Stimulated activated CD8-positive, alpha-beta memory T cell treated with anti-CD3 and anti-CD28 coated beads, Interleukin-7, amount 100 ng/mL, for 1 hour (primary cell): ENCODE measurements around the gene ESF1.
"Not testable (repeated sequence)": the region's sequence is repeated elsewhere in the genome, so short reads cannot be mapped to it uniquely, and the experiment has no call there.

Experiments used
- DNase-seq, 2 donors: peaks; one replicate each; pipeline ENCODE4 v3.0.0-alpha.2; 2020; ENCODE audit warnings: low read depth in 2 of 2

Gene ESF1

DNA sequence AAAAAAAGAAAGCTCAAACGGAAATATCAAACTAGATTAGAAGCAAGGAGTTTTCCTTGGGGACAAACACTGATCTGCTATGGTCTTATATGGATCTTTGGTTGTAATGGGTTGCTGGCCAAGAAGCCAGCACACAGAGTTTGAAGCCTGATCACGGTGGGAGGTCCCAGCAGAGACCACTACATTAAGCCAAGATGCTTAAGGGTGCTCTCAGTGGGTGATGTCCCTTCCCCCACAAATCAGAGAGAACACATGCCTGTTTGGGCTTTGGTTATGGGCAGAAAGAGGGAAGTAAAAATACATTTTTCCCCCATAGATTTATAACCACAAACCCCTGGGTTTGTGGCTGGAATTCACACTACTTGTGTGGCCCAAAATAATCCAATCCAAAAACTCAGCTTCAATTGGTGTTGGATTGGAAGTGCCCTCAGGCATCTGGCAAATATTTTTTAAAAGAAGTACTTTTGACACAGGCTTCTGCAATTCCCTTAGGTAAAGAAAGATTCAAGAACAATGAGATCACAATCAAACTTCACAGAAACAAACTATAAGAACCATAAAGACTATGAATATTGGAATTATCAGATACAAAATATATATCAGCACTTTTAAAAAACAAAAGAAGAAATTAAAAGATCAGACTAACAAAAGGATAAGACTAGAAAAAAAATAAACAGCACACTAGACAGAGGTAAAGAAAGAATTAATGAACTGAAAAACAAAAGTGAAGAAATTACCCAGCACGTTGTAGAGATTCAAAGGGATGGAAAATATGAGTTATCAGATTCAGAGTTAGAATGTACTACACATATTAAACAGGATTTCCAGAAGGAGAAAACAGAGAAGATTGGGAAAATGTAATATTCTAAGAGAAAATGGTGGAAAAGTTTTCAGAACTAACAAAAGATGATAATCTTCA, 44.7 kb downstream of the ESF1 start:
- DNase-seq = no peak

DNA sequence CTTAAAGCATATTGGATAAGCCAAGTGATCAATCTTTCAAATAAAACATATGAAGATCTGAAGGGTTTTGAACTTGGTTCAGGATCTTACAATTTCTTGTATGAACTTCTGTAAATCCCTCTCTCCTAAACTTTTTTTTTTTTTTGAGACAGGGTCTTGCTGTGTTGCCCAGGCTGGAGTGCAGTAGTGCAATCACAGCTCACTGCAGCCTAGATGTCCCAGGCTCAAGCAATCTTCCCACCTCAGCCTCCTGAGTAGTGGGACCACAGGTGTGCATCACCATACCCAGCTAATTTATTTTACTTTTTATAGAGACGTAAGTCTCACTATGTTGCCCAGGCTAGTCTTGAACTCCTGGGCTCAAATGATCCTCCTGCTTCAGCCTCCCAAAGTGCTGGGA, 46.5 kb downstream of the ESF1 start:
- not testable (repeated sequence) for DNase-seq

DNA sequence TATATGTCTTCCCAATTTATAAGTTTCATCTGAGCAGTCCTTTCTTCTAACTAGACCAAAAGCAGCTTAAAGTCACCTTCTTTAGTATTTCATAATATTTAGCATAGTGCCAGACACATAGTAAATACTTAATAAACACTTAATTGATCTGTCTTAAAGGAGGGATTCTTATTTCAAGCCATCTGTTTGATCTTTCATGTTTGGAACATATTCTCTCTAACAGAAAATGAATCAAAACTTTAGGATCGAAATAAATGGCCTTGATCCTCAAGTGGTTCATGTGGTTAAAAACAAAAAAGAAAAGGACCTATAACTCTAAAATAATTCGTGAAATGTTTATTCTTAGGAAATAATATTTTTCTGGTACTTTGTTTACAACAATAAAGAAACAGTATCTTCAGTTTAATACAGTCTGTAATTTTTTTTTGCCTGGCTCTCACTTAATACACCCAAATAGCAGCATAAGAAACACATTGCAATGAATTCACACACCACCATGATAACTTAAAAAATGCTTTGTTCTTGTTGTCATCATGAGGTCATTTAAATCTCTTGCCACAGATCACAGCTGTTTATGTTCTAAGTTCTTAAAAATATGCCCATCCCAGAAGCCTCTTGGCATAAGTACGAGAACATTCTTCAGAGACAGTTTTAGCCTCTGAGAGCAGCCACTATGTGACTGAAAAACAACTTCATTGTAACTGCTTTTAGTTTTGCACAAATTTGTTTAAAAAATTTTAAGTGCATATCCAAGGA, 48.1 kb downstream of the ESF1 start:
- no peak for DNase-seq

DNA sequence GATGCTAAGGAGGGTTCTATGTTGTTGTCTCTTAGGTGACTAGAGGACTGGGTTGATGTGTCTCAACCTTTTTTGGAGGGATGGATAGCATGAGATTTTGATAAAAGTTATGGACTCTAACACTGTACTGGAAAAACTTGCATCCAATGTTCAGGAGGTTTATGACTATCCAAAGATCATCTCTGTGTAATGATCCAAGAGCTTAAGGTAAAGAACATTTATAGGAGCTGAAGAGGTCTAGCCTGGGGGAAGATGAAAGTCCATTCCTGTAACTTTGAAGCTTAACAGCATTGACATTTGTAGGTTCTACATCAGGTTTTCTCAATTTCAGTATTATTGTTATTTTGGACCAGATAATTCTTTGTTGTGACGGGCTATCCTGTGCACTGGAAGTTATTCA, 48.9 kb downstream of the ESF1 start:
- no peak for DNase-seq

DNA sequence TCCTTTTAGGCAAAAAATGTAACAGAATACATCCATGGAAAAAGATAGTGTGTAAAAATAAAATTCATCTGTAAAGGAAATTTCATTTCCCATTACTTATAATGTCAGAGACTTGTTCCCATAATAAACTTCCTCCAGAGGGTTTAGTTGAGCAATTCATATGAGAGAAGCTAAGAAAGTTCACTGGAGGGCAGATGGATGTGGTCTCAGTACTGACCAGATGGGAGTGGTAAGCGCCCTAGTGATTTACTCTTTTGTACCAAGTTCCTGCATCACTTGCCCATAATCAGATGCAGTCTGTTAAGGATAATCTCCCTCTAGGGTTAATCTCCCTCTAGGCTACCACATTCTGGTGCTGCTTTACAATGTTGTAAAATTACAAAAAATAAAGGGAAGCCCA, 61.7 kb downstream of the ESF1 start:
- DNase-seq = no peak

DNA sequence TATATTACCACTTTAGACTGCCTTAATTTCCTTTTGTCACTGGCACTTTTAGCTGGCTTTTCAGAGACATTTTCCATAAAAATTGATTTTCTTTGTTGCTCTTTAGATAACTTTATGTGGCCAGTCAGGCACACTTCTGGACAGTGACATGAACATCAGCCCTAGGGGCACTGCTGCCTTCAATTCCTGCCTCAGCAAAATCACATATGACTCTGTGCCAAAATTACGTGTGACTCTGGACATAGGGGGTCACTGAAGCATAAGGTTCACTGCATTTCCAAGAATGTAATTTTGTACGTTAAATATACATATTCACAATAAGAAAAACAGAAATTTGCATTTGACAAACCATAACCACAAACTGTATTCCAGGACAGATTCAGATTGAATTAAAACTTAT, 66.5 kb downstream of the ESF1 start:
- DNase-seq = no peak

DNA sequence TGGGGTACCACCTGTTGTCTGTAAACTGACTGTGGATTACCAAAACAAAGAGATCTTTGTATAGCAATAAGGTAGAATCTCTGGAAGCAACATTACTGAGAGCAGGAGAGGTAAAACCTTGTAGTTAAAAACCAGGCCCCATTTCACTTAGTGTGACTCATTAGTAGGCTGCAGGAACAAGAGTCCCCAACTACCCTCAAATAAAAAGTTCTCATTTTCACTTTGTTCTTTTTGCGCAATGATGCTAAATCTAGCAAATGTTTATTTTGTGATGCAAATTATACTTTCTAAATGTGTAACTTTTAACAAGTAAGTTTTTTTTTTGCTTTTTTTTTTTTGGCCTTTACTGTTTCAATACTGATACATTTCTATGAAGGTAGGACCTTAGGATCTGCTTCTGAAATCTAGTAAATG, 67.1 kb downstream of the ESF1 start:
- no peak for DNase-seq

DNA sequence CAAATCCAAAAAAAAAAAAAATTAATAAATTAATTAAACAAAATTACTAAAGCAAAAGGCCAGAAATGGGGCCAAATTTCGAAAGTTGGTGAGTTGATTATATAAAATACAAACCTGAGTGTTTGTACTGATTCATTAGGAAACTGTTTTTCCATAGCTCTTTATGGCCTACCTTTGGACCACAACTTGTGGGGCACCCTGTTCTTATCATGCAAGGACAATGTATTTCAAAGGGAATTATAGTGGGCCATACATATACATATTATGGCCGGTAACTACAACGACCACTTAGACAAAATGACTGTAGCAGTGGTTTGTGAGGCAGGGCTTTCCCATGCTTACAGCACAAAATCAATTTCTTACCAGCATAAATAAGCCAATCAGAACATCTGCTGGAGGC, 69.5 kb downstream of the ESF1 start:
- DNase-seq = no peak

DNA sequence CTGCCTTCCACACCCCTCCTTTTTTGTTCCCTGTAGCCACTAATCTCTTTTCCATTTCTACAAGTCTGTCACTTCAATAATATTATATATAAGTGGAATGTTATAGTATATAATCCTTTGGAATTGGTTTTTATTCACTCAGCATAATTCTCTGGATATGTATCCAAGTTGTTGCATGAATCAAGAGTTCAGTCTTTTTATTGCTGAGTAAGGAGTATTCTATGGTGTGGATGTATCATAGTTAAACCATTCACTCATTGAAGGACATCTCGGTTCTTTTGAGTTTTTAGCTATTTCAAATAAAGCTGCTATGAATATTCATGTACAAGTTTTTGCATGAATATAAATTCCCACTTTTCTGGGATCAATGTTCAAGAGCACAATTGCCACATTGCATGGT, 76.5 kb downstream of the ESF1 start:
- no peak for DNase-seq

DNA sequence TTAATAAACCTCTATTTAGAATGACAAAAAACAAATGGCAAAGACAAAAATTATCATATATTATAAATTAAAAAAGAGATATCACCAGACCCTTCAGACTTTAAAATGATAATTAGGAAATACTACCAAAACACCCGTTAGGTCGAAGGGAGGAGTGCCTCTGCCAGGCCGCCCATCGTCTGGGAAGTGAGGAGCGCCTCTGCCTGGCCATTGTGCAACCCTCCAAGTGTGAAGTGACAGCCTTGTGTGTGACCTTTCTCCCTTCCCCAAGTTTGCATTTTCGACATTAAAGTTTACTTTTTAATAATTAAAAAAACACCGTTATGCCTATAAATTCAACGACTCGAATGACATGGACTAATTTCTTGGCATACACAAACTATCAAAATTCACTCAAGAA, 81.5 kb downstream of the ESF1 start:
- DNase-seq = no peak

DNA sequence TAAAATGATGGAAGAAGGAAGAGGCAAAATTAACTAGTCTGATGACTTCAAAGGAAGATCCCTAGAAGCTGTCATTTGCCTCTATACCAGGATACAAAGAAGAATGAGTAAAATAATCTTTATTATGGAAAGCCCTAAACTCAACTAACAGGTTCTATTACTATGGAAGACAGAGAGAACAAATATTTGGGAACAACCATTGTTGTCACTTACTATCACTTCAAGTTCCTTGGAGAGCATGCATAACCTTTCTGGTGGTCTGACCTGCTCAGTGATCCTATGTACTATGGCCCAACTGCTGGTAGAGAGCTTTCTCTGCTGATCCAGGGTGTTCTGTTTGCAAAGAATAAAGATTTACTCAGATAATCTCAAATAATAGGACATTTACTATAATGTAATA, 83.2 kb downstream of the ESF1 start:
- DNase-seq = no peak

DNA sequence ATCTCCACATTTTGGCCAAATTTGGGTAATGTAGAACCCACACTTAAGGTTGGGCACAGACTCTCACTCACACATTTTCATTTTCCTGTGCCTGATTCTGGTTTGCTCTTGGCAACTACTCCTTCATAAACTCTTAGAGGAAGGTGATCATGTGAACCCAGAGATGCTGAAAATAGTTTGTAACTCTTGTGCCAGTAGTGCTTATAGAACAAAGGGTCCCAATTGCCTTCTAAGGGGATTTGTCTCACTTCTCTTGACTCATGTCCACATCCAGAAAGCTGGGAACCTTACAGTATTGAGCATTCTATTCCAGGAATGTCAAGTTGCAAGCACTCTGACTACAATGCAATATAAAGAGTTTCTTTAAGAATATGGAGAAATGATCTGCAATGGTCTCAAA, 84.0 kb downstream of the ESF1 start:
- no peak for DNase-seq

DNA sequence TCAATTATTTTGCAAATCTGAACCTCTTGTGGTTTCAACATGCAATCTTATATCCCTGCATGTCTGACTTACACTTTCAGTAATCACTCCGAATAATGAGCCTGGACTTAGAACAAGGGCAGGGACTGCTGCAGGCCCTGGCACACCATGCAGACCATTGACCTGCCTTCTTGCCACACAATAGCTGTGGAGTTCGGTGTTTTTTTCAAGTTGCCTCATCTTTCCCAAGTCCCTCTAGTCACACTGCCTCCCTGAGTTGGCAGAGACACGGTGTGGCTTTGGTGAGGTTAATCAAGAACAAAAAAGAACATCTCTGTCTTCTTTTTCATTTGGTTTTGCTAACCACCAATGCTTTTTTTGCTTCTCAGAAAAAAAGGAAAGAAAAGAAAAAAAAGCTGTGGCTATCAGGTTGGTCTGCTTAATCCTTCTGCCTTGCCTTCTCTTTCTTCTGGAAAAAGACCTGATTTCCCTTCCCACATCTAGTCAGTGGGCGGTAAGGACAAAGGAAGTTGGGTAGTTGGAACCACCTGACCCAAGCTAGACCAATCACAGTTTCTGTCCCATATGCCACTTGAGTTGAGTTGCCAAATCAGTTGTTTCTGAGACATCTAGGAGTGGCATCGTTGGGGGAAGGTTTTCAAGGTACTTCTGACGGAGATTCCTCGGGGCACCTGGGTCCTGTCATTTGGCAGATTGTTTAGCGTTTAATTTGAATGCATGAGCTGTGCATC, 90.1 kb downstream of the ESF1 start:
- no peak for DNase-seq

DNA sequence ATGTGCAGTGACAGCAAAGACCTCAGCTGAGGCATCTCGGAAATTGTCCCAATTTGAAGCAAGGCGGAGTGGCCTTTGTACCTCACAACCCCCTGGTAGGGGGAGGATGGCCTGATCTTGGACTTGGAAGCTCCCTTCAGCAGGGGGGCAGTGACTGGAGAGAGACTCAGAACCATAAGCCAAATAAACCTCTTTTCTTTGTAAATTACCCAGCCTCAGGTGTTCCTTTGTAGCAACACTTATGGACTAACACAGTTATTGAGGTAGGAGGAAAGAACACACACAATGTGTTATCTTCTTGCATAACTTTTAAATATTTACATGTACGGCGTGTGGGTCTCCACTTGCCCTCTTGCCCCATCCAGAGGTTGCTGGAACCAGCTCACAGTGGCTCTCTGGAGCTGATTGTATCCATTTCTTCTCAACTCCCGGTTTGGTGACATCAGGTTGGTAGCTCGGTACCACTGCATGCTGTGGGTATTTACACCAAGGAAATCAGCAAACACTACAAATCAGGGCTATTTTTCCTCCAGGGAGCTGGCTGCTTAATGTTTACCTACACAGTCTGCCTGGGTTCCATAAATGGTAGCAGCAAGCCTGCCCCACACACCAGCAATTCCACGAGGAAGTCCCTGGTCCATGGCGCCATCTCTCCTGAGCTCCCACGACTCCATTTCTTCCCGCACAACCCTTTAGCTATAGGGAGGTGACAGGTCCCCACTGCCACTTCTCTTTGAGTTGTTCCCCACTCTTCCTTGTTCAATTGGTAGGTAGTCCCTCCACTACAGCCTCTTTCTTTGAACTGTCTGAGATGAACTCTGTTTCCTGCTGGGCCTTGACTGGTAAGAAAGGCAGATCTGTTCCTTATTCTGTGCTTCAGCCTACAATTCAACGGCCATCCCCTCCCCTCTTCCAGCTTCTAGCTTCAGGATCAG, 91.7 kb downstream of the ESF1 start:
- DNase-seq = no peak

DNA sequence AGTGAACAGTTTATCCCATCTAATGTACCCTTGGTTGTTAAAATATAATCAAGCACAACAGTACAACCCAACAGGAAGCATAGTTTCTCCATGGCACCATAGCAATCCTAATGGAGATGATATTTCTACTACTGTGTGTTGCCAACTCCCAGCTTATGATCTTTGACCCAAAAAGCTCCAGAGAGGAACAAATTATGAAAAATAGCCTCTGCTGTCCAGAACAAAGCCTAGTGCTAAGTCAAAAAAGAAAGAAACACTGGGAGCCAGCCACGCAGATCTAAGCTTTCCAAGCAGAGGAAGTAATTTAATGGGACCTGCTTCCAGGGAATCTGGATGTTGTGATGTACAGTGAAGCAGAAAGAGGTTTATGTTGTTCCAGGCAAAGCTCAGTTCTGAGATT, 93.8 kb downstream of the ESF1 start:
- DNase-seq = no peak

DNA sequence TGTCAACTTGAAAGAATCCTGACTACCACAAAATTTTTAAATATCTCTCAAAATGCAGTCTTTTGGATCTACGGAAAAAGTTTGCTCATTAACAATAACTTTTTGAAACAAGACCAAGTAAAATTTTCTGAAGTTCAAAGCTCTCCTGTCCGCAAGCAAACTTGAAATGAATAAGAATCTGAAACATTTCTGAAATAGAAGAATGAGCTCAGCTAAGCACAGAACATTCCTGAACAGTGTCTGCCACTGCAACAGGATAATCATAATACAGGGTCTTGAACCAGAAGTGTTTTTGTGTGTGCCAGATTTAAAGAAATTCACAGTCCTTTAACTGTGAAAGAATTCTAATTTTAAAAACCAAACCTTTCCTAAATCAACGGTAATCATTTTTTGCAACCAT, 96.9 kb downstream of the ESF1 start:
- DNase-seq = no peak

DNA sequence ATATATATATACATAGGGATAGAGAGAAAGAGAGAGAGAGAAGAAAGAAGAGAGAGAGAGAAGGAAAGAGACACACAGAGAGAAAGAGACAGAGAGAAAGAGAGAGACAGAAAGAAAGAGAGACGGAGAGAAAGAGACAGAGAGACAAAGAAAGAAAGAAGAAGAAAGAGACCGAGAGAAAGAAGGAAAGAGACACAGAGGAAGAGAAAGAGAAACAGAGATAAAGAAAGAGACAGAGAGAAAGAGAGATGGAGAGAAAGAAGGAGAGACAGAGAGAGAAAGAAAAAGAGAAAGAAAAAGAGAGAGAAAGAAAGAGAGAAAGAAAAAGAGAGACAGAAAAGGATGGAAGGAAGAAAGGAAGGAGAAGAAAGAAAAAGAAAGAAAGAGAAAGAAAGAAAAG, 99.1 kb downstream of the ESF1 start:
- no peak for DNase-seq

DNA sequence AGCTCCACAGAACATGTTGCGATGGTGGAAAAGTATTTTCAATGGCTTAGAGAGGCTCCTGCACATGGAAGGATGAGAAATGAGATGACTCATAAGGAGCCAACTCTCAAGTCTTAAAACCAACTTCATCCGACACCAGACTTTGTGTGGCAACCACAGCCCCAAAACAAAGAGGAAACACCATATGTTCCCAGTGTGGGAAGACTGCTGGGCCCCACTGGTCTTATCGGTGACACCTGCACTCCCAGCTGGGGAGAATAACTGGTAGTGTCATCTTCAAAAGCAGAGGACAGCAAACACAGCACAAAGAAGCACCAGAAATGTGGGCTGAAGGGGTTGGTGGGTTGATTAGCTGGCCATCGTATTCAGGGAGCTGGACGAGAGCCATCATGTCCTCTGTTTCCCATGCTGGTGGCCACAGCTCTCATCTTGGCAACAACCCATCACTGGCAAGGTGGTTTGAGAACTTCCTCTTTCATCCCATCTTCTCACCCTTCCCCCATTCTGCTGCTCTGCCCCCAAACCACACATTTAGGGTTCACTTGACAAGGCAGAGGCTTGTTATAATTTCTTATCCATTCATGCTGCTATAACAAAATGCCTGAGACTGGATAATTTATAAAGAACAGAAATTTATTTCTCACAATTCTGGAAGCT, 100.0 kb downstream of the ESF1 start:
- no peak for DNase-seq

DNA sequence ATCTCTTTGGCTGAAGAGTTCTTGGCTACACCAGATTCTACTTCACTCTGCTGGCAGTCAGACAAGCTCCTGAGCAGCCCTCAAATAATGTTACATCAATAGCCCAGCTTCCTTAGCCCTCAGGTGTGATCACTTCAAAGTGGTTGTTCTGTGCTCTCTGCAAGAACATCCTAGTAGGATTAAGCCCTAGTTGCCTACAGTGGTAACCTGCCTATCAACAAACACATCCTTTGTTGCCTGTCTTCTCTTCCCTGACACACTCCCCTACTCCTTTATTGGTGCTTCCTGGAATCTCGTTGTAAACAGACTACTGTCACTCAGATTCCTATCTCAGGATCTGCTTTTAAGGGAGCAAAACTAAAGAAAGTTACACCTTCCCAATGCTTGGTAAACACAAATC, 100.9 kb downstream of the ESF1 start:
- DNase-seq = no peak

DNA sequence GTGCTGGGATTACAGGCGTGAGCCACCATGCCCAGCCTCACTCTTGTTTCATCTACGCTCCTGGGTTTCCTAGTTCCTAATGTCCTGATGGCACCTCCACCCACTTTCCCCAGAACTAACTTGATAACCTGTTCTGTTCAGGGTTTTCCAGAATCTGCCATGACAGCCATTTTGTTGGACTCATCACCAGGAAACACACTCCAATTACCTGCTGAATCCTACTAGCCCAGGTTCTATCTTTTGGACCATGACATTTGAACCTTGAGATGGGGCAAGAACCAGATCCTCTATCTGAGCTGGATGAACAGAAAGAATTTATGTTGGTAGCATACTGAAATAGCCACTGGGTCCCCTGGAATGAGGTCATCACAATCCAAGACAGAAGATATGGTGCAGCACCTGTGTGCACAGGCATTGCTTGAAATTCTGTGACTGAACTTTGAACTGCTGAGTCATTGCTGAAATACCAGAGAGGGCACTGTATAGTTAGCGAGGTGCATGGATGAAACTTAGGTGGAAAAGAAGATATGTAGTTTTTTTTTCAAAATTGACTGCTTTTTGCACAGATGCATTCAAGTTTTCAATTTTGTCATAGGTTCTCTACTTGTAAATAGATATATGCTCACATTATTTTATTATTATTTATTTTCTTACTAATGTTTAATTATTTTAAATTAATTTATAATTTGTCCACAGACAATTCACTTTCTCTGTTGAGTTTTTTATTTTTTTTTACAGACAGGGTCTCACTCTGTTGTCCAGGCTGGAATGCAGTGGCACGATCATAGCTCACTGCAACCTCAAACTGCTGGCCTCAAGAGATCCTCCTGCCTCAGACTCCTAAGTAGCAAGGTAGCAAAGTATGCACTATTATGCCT, 103.2 kb downstream of the ESF1 start:
- DNase-seq = no peak
